ENCODE results near the gene VDAC1. TPM values are rescaled to one million over a fixed set of nuclear protein-coding genes. Genes with fewer than 3 reads are reported as not detected.
"Not testable (repeated sequence)": the region's sequence is repeated elsewhere in the genome, so short reads cannot be mapped to it uniquely, and the experiment has no call there.

VDAC1 gene
- total RNA-seq, 1 donor from 2014 or later = 240 TPM

- intact Hi-C loops (cut with micrococcal nuclease) = no loop called here
These were observed 60.3 kb downstream of the VDAC1 start for GRCh38 chr5:133944263-133945185.

GRCh38 chr5:133943475-133943817 is 61.3 kb downstream of the VDAC1 start:
- intact Hi-C loops (cut with micrococcal nuclease) = no loop called here

GRCh38 chr5:133942614-133943474 is 61.9 kb downstream of the VDAC1 start:
- intact Hi-C loops (cut with micrococcal nuclease) = no loop called here

- intact Hi-C loops (cut with micrococcal nuclease) = no loop called here
These were observed 63.1 kb downstream of the VDAC1 start for GRCh38 chr5:133941456-133942196.

GRCh38 chr5:133939668-133940067 is 65.1 kb downstream of the VDAC1 start:
- intact Hi-C loops (cut with micrococcal nuclease) = no loop called here

- intact Hi-C loops (cut with micrococcal nuclease) = no loop called here
These were observed 65.8 kb downstream of the VDAC1 start for GRCh38 chr5:133938929-133939328.

GRCh38 chr5:133938039-133938821 is 66.5 kb downstream of the VDAC1 start:
- intact Hi-C loops (cut with micrococcal nuclease) = no loop called here

GRCh38 chr5:133937628-133938027 is 67.1 kb downstream of the VDAC1 start:
- intact Hi-C loops (cut with micrococcal nuclease) = not testable (repeated sequence)

- intact Hi-C loops (cut with micrococcal nuclease) = no loop called here
These were observed 68.1 kb downstream of the VDAC1 start for GRCh38 chr5:133936651-133937015.

GRCh38 chr5:133935991-133936650 is 68.7 kb downstream of the VDAC1 start:
- intact Hi-C loops (cut with micrococcal nuclease) = not testable (repeated sequence)

GRCh38 chr5:133935667-133935940 is 69.2 kb downstream of the VDAC1 start:
- intact Hi-C loops (cut with micrococcal nuclease) = no loop called here

GRCh38 chr5:133934822-133935666 is 69.7 kb downstream of the VDAC1 start:
- intact Hi-C loops (cut with micrococcal nuclease) = no loop called here

- intact Hi-C loops (cut with micrococcal nuclease) = no loop called here
These were observed 70.5 kb downstream of the VDAC1 start for GRCh38 chr5:133934311-133934710.

GRCh38 chr5:133933670-133934295 is 71.0 kb downstream of the VDAC1 start:
- intact Hi-C loops (cut with micrococcal nuclease) = no loop called here

GRCh38 chr5:133933169-133933509 is 71.6 kb downstream of the VDAC1 start:
- intact Hi-C loops (cut with micrococcal nuclease) = no loop called here

GRCh38 chr5:133932441-133933168 is 72.2 kb downstream of the VDAC1 start:
- intact Hi-C loops (cut with micrococcal nuclease) = no loop called here

- intact Hi-C loops (cut with micrococcal nuclease) = no loop called here
These were observed 73.2 kb downstream of the VDAC1 start for GRCh38 chr5:133931546-133931945.

- intact Hi-C loops (cut with micrococcal nuclease) = loop anchor here (1.0 kb wide), 1 partner anchor 38 kb away; the partner anchor contains the start of gene C5orf15
These were observed 74.0 kb downstream of the VDAC1 start for GRCh38 chr5:133930813-133931090.
